GM12878 (cell line): ENCODE measurements around the gene CIB4. TPM values are rescaled to one million over a fixed set of nuclear protein-coding genes. Genes with fewer than 3 reads are reported as not detected.

Experiments used
- ATAC-seq: fragments of 200-7000 bp; cut with Tn5 transposase; 3 replicates; pipeline ENCODE4 v1.9.1; 2020; ENCODE audit warnings: mild to moderate bottlenecking, moderate library complexity
- BruUV-seq: library from RNA; stranded (reverse); fragments of 400-500 nt; replicated peaks from 2 replicates; lab custom pipeline; 2021; lab: Mats Ljungman, UMichigan
- CTCF ChIA-PET: fragments of 300-600 bp; sonication (Branson Sonifier 250); formaldehyde crosslinking; extraction: SDS; loops from one replicate; lab custom pipeline; 2021; ENCODE audit warnings: inconsistent platforms; lab: Yijun Ruan, JAX
- POLR2A ChIA-PET: fragments of 350-600 bp; formaldehyde crosslinking; extraction: SDS; loops from one replicate; lab custom pipeline; 2021; ENCODE audit warnings: inconsistent platforms; lab: Charles Lee
- RAD21 ChIA-PET: fragments of 300-600 bp; sonication (Branson Sonifier 250); formaldehyde crosslinking; loops from one replicate; lab custom pipeline; 2023; ENCODE audit warnings: antibody characterized with exemption; ENCODE audit not compliant: unreplicated experiment; lab: Charles Lee
- SMC1A ChIA-PET: fragments of 300-600 bp; sonication (Branson Sonifier 250); formaldehyde crosslinking; loops from one replicate; lab custom pipeline; 2023; ENCODE audit not compliant: unreplicated experiment, uncharacterized antibody; lab: Charles Lee
- DNase-seq: peaks from one replicate; pipeline ENCODE4 v3.0.0-alpha.2; 2011; ENCODE audit warnings: low read depth, low spot score
- FAIRE-seq: peaks from 3 replicates; lab custom pipeline; 2011; peaks lifted over from hg19 to GRCh38; lab: Jason Lieb, UNC
- H2AFZ ChIP-seq: 2 replicates; pipeline ENCODE4 v1.6.0; 2011; ENCODE audit warnings: low read depth, low read length, control low read depth; ENCODE audit not compliant: control insufficient read depth
- H3K27ac ChIP-seq: 2 replicates; pipeline ENCODE4 v1.5.1; 2011; ENCODE audit warnings: control low read depth; ENCODE audit not compliant: control insufficient read depth, insufficient read depth
- H3K27me3 ChIP-seq, 2 experiments: replicated peaks in 1 of 2; 2 replicates each; pipeline versions ENCODE4 v1.6.0 to v1.6.1; 2011; ENCODE audit warnings: low read length in 1 of 2; ENCODE audit not compliant: control insufficient read depth in 2 of 2, insufficient read depth in 2 of 2
- H3K36me3 ChIP-seq, 2 experiments: 2 replicates each; pipeline ENCODE4 v1.5.1; 2011; ENCODE audit warnings: low read length in 1 of 2; ENCODE audit not compliant: control insufficient read depth in 2 of 2, insufficient read depth in 2 of 2
- H3K4me1 ChIP-seq: 2 replicates; pipeline ENCODE4 v1.6.1; 2011; ENCODE audit warnings: mild to moderate bottlenecking, low read length, moderate library complexity, mixed read lengths; ENCODE audit not compliant: control insufficient read depth, insufficient read depth
- H3K4me2 ChIP-seq: 2 replicates; pipeline ENCODE4 v1.6.0; 2011; ENCODE audit warnings: control low read depth; ENCODE audit not compliant: control insufficient read depth, insufficient read depth
- H3K4me3 ChIP-seq: fragments of 200-600 bp; sonication (generic); 2 replicates; pipeline ENCODE4 v1.5.1; 2016
- H3K79me2 ChIP-seq: 2 replicates; pipeline ENCODE4 v1.6.0; 2011; ENCODE audit warnings: low read length; ENCODE audit not compliant: control insufficient read depth, insufficient read depth
- H3K9ac ChIP-seq: 2 replicates; pipeline ENCODE4 v1.8.0; 2011; ENCODE audit warnings: low read length, control low read depth, mixed read lengths; ENCODE audit not compliant: control insufficient read depth, insufficient read depth
- H3K9me3 ChIP-seq: replicated peaks from 3 replicates; pipeline ENCODE4 v1.5.1; 2011; ENCODE audit warnings: mild to moderate bottlenecking, low read length; ENCODE audit not compliant: control insufficient read depth, insufficient read depth
- H4K20me1 ChIP-seq: 2 replicates; pipeline ENCODE4 v1.6.0; 2011; ENCODE audit not compliant: control insufficient read depth, insufficient read depth
- BACH1 ChIP-seq: fragments of 450-650 bp; IDR thresholded peaks from 2 replicates; pipeline ENCODE4 v1.6.1; 2017; ENCODE audit warnings: mild to moderate bottlenecking, borderline replicate concordance
- GABPA ChIP-seq: IDR thresholded peaks from 2 replicates; pipeline ENCODE4 v1.6.1; 2014; ENCODE audit warnings: antibody characterized with exemption, low read depth, mild to moderate bottlenecking, inconsistent platforms
- HDAC2 ChIP-seq: fragments of 200-600 bp; sonication (generic); IDR thresholded peaks from 2 replicates; pipeline ENCODE4 v1.6.1; 2017
- HDAC6 ChIP-seq: fragments of 200-600 bp; sonication (generic); IDR thresholded peaks from one replicate; pipeline ENCODE4 v1.8.0; 2017; ENCODE audit warnings: antibody characterized with exemption; ENCODE audit not compliant: unreplicated experiment
- NFIC ChIP-seq: IDR thresholded peaks from 2 replicates; pipeline ENCODE4 v1.6.1; 2012; ENCODE audit warnings: low read depth, mild to moderate bottlenecking, inconsistent platforms, low read length, moderate library complexity
- SIN3A ChIP-seq: IDR thresholded peaks from 2 replicates; pipeline ENCODE4 v1.6.1; 2012; ENCODE audit warnings: low read depth, low read length, improper control_type of control experiment
- ZNF24 ChIP-seq: fragments of 450-650 bp; IDR thresholded peaks from 2 replicates; pipeline ENCODE4 v1.6.1; 2017; ENCODE audit warnings: antibody characterized with exemption, mild to moderate bottlenecking
- WGBS: methylation state at CpG from one replicate; pipeline ENCODE4 v1.1.6; 2016; ENCODE audit warnings: low lambda C conversion rate; ENCODE audit not compliant: insufficient replicate concordance, insufficient coverage; ENCODE audit errors: missing lambda C conversion rate; 5-methylcytosine and 5-hydroxymethylcytosine counted together
- in situ Hi-C: fragments of 300-500 bp; cut with MboI; formaldehyde crosslinking; loops from 9 replicates; pipeline ENCODE4 v1.14.3; 2018; ENCODE audit warnings: mixed read lengths
- intact Hi-C: fragments of 100-400 bp; cut with micrococcal nuclease; formaldehyde crosslinking; loops from one replicate; pipeline ENCODE4 v1.14.2; 2022; ENCODE audit not compliant: unreplicated experiment
- polyA plus RNA-seq, 11 experiments: library from polyadenylated mRNA; depleted of rRNA in 4 of 11; unstranded in 6 of 11; stranded (reverse) in 5 of 11; fragments of >200 nt; fragmentation: Nextera tagmentation in 4 of 11; fragmentation: Illumina TruSeq in 1 of 11; extraction: Ambion mirVana in 4 of 11; extraction: Trizol in 1 of 11; gene quantifications; 1 replicate in 1 of 11; 2 replicates in 10 of 11; pipeline versions ENCODE4 v1.2.1 to v1.2.3, GENCODE V29; 2011 to 2016; ENCODE audit warnings: inconsistent platforms in 2 of 11, missing spikeins in 2 of 11, low read depth in 1 of 11
- total RNA-seq, 4 experiments: library from RNA; depleted of rRNA in 3 of 4; stranded (reverse); fragments of >200 nt in 3 of 4; fragmentation: Illumina TruSeq in 1 of 4; extraction: Trizol in 1 of 4; gene quantifications; 2 replicates each; pipeline versions ENCODE4 v1.2.1 to v1.2.3, GENCODE V29; 2013 to 2021
- TF ChIP-seq, protein P1 (sequence below): fragments of 450-650 bp; formaldehyde crosslinking; IDR thresholded peaks from 2 replicates; pipeline ENCODE4 v1.4.0; 2022; ENCODE audit warnings: mild to moderate bottlenecking, moderate library complexity
- TF ChIP-seq, protein P2 (sequence below): IDR thresholded peaks from 2 replicates; pipeline ENCODE4 v1.6.1; 2011; ENCODE audit warnings: low read depth, low read length, improper control_type of control experiment, borderline replicate concordance
- TF ChIP-seq, protein P3 (sequence below): IDR thresholded peaks from 2 replicates; pipeline ENCODE4 v1.6.1; 2012; ENCODE audit warnings: low read depth, low read length, improper control_type of control experiment

CIB4 gene
- total and polyA plus RNA-seq, 10 of the 15 experiments (the other 5 are each of a cell fraction or from before 2014, with no cell fraction given): not detected

DNA sequence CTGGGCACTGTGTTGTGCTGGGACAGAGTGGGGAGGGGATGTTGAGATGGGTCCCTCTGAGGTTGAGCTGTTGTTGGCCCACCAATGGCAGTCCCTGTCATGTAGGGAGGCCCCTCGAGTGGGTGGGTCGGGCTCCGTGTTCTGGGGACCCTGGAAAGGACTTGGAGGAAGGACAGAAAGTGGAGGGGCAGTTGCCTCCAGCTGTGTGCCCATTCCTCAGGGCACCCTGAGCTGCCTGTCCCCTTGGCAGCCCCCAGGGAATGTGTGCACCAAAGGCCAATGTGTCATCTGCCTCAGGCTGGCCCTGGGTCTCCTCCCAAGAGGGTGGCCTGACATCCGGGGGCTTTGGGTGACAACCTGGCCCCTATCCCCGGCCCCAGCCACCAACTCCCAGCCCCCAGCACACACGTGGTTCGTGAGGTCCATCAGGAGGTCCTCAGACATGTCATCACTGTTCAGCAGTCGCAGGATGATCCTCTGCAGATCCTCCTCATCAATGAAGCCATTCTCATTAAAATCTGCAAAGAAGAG lies 57.7 kb downstream of the CIB4 start:
- no peaks in the 10 kb centered on the region for H3K9me3 ChIP-seq
- H3K4me3 ChIP-seq: no peak overlapping the region
- CTCF ChIA-PET: no interaction called here
- peaks cover 5 to 7% of the 10 kb centered on the region in 2 experiments; a peak in 3 of 4 replicates for H3K27me3 ChIP-seq
- in situ Hi-C loops: no loop called here
- 9% methylated on average over 8 of the region's 8 CpGs for WGBS
- no peaks in the 10 kb centered on the region for H3K79me2 ChIP-seq
- H3K4me1 ChIP-seq: no peaks in the 10 kb centered on the region
- intact Hi-C loops: no loop called here
- H3K4me2 ChIP-seq: no peak overlapping the region
- no TSS peak for BruUV-seq
- RAD21 ChIA-PET: no interaction called here
- DNase-seq (no peak), FAIRE-seq (no peak), ATAC-seq (no peak)
- POLR2A ChIA-PET: no interaction called here
- H2AFZ ChIP-seq: no peak overlapping the region
- no peaks in the 10 kb centered on the region for H4K20me1 ChIP-seq
- SMC1A ChIA-PET: no interaction called here
- H3K27ac ChIP-seq: no peak overlapping the region
- H3K9ac ChIP-seq: no peak overlapping the region
- H3K36me3 ChIP-seq: no peaks in the 10 kb centered on the region
- TF ChIP-seq GABPA: no peak
- TF ChIP-seq ZNF24: no peak
- TF ChIP-seq, protein P1, sequence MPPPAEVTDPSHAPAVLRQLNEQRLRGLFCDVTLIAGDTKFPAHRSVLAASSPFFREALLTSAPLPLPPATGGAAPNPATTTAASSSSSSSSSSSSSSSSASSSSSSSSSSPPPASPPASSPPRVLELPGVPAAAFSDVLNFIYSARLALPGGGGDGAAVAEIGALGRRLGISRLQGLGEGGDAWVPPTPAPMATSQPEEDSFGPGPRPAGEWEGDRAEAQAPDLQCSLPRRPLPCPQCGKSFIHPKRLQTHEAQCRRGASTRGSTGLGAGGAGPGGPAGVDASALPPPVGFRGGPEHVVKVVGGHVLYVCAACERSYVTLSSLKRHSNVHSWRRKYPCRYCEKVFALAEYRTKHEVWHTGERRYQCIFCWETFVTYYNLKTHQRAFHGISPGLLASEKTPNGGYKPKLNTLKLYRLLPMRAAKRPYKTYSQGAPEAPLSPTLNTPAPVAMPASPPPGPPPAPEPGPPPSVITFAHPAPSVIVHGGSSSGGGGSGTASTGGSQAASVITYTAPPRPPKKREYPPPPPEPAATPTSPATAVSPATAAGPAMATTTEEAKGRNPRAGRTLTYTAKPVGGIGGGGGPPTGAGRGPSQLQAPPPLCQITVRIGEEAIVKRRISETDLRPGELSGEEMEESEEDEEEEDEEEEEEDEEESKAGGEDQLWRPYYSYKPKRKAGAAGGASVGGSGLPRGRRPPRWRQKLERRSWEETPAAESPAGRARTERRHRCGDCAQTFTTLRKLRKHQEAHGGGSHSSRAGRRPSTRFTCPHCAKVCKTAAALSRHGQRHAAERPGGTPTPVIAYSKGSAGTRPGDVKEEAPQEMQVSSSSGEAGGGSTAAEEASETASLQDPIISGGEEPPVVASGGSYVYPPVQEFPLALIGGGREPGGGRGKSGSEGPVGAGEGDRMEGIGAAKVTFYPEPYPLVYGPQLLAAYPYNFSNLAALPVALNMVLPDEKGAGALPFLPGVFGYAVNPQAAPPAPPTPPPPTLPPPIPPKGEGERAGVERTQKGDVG (CRISPR knock-in tag): no peak
- no peak for TF ChIP-seq SIN3A
- no peak for TF ChIP-seq NFIC
- TF ChIP-seq HDAC2: no peak
- TF ChIP-seq BACH1: no peak
- TF ChIP-seq, protein P2, sequence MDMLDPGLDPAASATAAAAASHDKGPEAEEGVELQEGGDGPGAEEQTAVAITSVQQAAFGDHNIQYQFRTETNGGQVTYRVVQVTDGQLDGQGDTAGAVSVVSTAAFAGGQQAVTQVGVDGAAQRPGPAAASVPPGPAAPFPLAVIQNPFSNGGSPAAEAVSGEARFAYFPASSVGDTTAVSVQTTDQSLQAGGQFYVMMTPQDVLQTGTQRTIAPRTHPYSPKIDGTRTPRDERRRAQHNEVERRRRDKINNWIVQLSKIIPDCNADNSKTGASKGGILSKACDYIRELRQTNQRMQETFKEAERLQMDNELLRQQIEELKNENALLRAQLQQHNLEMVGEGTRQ: no peak
- TF ChIP-seq, protein P3, sequence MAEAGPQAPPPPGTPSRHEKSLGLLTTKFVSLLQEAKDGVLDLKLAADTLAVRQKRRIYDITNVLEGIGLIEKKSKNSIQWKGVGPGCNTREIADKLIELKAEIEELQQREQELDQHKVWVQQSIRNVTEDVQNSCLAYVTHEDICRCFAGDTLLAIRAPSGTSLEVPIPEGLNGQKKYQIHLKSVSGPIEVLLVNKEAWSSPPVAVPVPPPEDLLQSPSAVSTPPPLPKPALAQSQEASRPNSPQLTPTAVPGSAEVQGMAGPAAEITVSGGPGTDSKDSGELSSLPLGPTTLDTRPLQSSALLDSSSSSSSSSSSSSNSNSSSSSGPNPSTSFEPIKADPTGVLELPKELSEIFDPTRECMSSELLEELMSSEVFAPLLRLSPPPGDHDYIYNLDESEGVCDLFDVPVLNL: no peak
- no peak for TF ChIP-seq HDAC6
